CD4-positive, alpha-beta T cell treated with Interferon gamma for 1 hour (primary cell): ENCODE data around the gene COA1.
"Not testable (repeated sequence)": the region's sequence is repeated elsewhere in the genome, so short reads cannot be mapped to it uniquely, and the experiment has no call there.

Experiments used
- DNase-seq: peaks from one replicate; pipeline ENCODE4 v3.0.0-alpha.2; 2020

COA1 gene

GRCh38 chr7:43625453-43625852 is 103.9 kb downstream of the COA1 start:
- peak; percentile 78 for DNase-seq

- DNase-seq = no peak
Observed at GRCh38 chr7:43624156-43624555, 105.2 kb downstream of the COA1 start.

- DNase-seq = no peak
Observed at GRCh38 chr7:43621729-43622448, 107.4 kb downstream of the COA1 start.

GRCh38 chr7:43619213-43620012 is 109.9 kb downstream of the COA1 start:
- DNase-seq = no peak

GRCh38 chr7:43618073-43618472 is 111.2 kb downstream of the COA1 start:
- no peak for DNase-seq

- no peak for DNase-seq
Observed at GRCh38 chr7:43616977-43617376, 112.3 kb downstream of the COA1 start.

- no peak for DNase-seq
Observed at GRCh38 chr7:43615558-43616145, 113.7 kb downstream of the COA1 start.

- no peak for DNase-seq
Observed at GRCh38 chr7:43612599-43613589, 116.4 kb downstream of the COA1 start.

- DNase-seq = no peak
Observed at GRCh38 chr7:43612128-43612527, 117.2 kb downstream of the COA1 start.

GRCh38 chr7:43609097-43609496 is 120.2 kb downstream of the COA1 start:
- DNase-seq = no peak

GRCh38 chr7:43604251-43604650 is 125.1 kb downstream of the COA1 start:
- DNase-seq = no peak

- no peak for DNase-seq
Observed at GRCh38 chr7:43602256-43602655, 127.1 kb downstream of the COA1 start.

GRCh38 chr7:43600056-43600455 is 129.3 kb downstream of the COA1 start:
- DNase-seq = no peak

- DNase-seq = not testable (repeated sequence)
Observed at GRCh38 chr7:43596426-43596825, 132.9 kb downstream of the COA1 start.

GRCh38 chr7:43594020-43594419 is 135.3 kb downstream of the COA1 start:
- DNase-seq = no peak

GRCh38 chr7:43593010-43593409 is 136.3 kb downstream of the COA1 start:
- DNase-seq = no peak

- DNase-seq = no peak
Observed at GRCh38 chr7:43592326-43592725, 137.0 kb downstream of the COA1 start.

- no peak for DNase-seq
Observed at GRCh38 chr7:43591558-43592180, 137.7 kb downstream of the COA1 start.

- no peak for DNase-seq
Observed at GRCh38 chr7:43590862-43591557, 138.3 kb downstream of the COA1 start.

- no peak for DNase-seq
Observed at GRCh38 chr7:43589728-43590127, 139.6 kb downstream of the COA1 start.
